Measurements from ENCODE around the gene NIPA2. TPM values are rescaled to one million over a fixed set of nuclear protein-coding genes. Genes with fewer than 3 reads are reported as not detected.

The NIPA2 gene
- total RNA-seq, 1 experiment from 2014 or later = 87.2 TPM

GRCh38 chr15:22880068-22880980, 41.9 kb downstream of the NIPA2 start:
- no peak for DNase-seq (ENCODE audit: low spot score)
- TF ChIP-seq EZH2 (IDR thresholded peaks at IDR 0.05; ENCODE audit: borderline replicate concordance, low read depth, low read length, poor library complexity, severe bottlenecking) (no peak), CTCF (conservative IDR thresholded peaks at IDR 0.05; ENCODE audit: low read depth, low read length) (no peak)
- H3K9me3 ChIP-seq (ENCODE audit: low read depth, low read length, poor library complexity, severe bottlenecking) = no peaks in the 10 kb centered on the region
- peaks cover 22% of the 10 kb centered on the region for H3K36me3 ChIP-seq (ENCODE audit: insufficient read depth, low read length, poor library complexity, severe bottlenecking)
- POLR2A ChIA-PET (ENCODE audit: low non-redundant PET) = no interaction called here
- no peak overlapping the region for H3K4me3 ChIP-seq (ENCODE audit: low read depth, low read length, poor library complexity, severe bottlenecking)
- CTCF ChIA-PET = no interaction called here
- H3K27me3 ChIP-seq (replicated peaks; ENCODE audit: insufficient read depth, low read depth, low read length, poor library complexity) = no peaks in the 10 kb centered on the region
- BruUV-seq (replicated peaks) = no TSS peak
- H3K4me1 ChIP-seq (ENCODE audit: insufficient read depth, low read length, poor library complexity, severe bottlenecking) = no peaks in the 10 kb centered on the region
- H3K27ac ChIP-seq (ENCODE audit: low read depth, low read length, poor library complexity, severe bottlenecking) = no peak overlapping the region
- intact Hi-C loops (cut with micrococcal nuclease; ENCODE audit: unreplicated experiment) = loop anchor here (10.0 kb wide), 1 partner anchor 96 kb away; the partner anchor contains the start of gene NIPA1

- CTCF ChIA-PET = no interaction called here
- TF ChIP-seq EZH2 (IDR thresholded peaks at IDR 0.05; ENCODE audit: borderline replicate concordance, low read depth, low read length, poor library complexity, severe bottlenecking) = no peak
- no peak for TF ChIP-seq CTCF (conservative IDR thresholded peaks at IDR 0.05; ENCODE audit: low read depth, low read length)
- H3K4me1 ChIP-seq (ENCODE audit: insufficient read depth, low read length, poor library complexity, severe bottlenecking) = no peaks in the 10 kb centered on the region
- DNase-seq (ENCODE audit: low spot score) = no peak
- H3K27me3 ChIP-seq (replicated peaks; ENCODE audit: insufficient read depth, low read depth, low read length, poor library complexity) = no peaks in the 10 kb centered on the region
- POLR2A ChIA-PET (ENCODE audit: low non-redundant PET) = no interaction called here
- BruUV-seq (replicated peaks) = no TSS peak
- intact Hi-C loops (cut with micrococcal nuclease; ENCODE audit: unreplicated experiment) = loop anchor here (10.0 kb wide), 1 partner anchor 96 kb away; the partner anchor contains the start of gene NIPA1
- no peak overlapping the region for H3K27ac ChIP-seq (ENCODE audit: low read depth, low read length, poor library complexity, severe bottlenecking)
- peaks cover 20% of the 10 kb centered on the region for H3K36me3 ChIP-seq (ENCODE audit: insufficient read depth, low read length, poor library complexity, severe bottlenecking)
- H3K4me3 ChIP-seq (ENCODE audit: low read depth, low read length, poor library complexity, severe bottlenecking) = no peak overlapping the region
- H3K9me3 ChIP-seq (ENCODE audit: low read depth, low read length, poor library complexity, severe bottlenecking) = no peaks in the 10 kb centered on the region
Measured at GRCh38 chr15:22880981-22881738, 42.7 kb downstream of the NIPA2 start.

- H3K27ac ChIP-seq (ENCODE audit: low read depth, low read length, poor library complexity, severe bottlenecking) = no peak overlapping the region
- intact Hi-C loops (cut with micrococcal nuclease; ENCODE audit: unreplicated experiment) = loop anchor here (10.0 kb wide), 1 partner anchor 97 kb away; the partner anchor contains the start of gene NIPA1
- H3K27me3 ChIP-seq (replicated peaks; ENCODE audit: insufficient read depth, low read depth, low read length, poor library complexity) = no peaks in the 10 kb centered on the region
- H3K9me3 ChIP-seq (ENCODE audit: low read depth, low read length, poor library complexity, severe bottlenecking) = no peaks in the 10 kb centered on the region
- ChIA-PET CTCF (no interaction called here), POLR2A (ENCODE audit: low non-redundant PET) (no interaction called here)
- no peak overlapping the region for H3K4me3 ChIP-seq (ENCODE audit: low read depth, low read length, poor library complexity, severe bottlenecking)
- peaks cover 19% of the 10 kb centered on the region for H3K36me3 ChIP-seq (ENCODE audit: insufficient read depth, low read length, poor library complexity, severe bottlenecking)
- no peaks in the 10 kb centered on the region for H3K4me1 ChIP-seq (ENCODE audit: insufficient read depth, low read length, poor library complexity, severe bottlenecking)
- TF ChIP-seq CTCF (conservative IDR thresholded peaks at IDR 0.05; ENCODE audit: low read depth, low read length) (no peak), EZH2 (IDR thresholded peaks at IDR 0.05; ENCODE audit: borderline replicate concordance, low read depth, low read length, poor library complexity, severe bottlenecking) (no peak)
- BruUV-seq (replicated peaks) = no TSS peak
- DNase-seq (ENCODE audit: low spot score) = no peak
Measured at GRCh38 chr15:22881739-22882440, 43.4 kb downstream of the NIPA2 start.
